HepG2 (cell line): ENCODE data around the gene H2AZ2. TPM values are rescaled to one million over a fixed set of nuclear protein-coding genes. Genes with fewer than 3 reads are reported as not detected.
"Not testable (repeated sequence)": the region's sequence is repeated elsewhere in the genome, so short reads cannot be mapped to it uniquely, and the experiment has no call there.

Experiments
- ATAC-seq: fragments of 200-7000 bp; cut with Tn5 transposase; 3 replicates; pipeline ENCODE4 v1.9.1; 2020; ENCODE audit warnings: mild to moderate bottlenecking, moderate library complexity
- BruUV-seq: library from RNA; stranded (reverse); fragments of 400-500 nt; replicated peaks from 2 replicates; lab custom pipeline; 2021; lab: Mats Ljungman, UMichigan
- CTCF ChIA-PET: fragments of 300-600 bp; formaldehyde crosslinking; extraction: SDS; loops from one replicate; lab custom pipeline; 2021; ENCODE audit warnings: low total read pairs, inconsistent platforms, low intra/inter-chr PET ratio; lab: Yijun Ruan, JAX
- POLR2A ChIA-PET: fragments of 350-600 bp; sonication (Branson Sonifier 250); formaldehyde crosslinking; loops from one replicate; lab custom pipeline; 2020; ENCODE audit warnings: antibody characterized with exemption, inconsistent platforms; lab: Yijun Ruan, JAX
- DNase-seq: peaks from one replicate; pipeline ENCODE4 v3.0.0-alpha.2; 2015; ENCODE audit warnings: low spot score
- FAIRE-seq: peaks from 3 replicates; lab custom pipeline; 2011; peaks lifted over from hg19 to GRCh38; lab: Jason Lieb, UNC
- H2AFZ ChIP-seq: one replicate; pipeline ENCODE4 v1.6.1; 2011; ENCODE audit warnings: low read length, inconsistent platforms
- H3K27ac ChIP-seq: fragments of 300-600 bp; 3 replicates; pipeline ENCODE4 v1.8.0; 2011; ENCODE audit warnings: mixed run types, mild to moderate bottlenecking, mixed read lengths, low read length, inconsistent platforms; ENCODE audit not compliant: insufficient read depth; ENCODE audit errors: extremely low read length
- H3K27me3 ChIP-seq, 2 experiments: fragments of 200-600 bp in 1 of 2; 2 replicates in 1 of 2; 3 replicates in 1 of 2; pipeline versions ENCODE4 v1.6.0 to v1.8.0; 2011; ENCODE audit warnings: low read length in 2 of 2, mild to moderate bottlenecking in 2 of 2, moderate library complexity in 2 of 2, inconsistent platforms in 1 of 2; ENCODE audit not compliant: insufficient read depth in 2 of 2, control insufficient read depth in 1 of 2
- H3K36me3 ChIP-seq, 2 experiments: fragments of 200-600 bp in 1 of 2; replicated peaks in 1 of 2; 2 replicates in 1 of 2; 3 replicates in 1 of 2; pipeline versions ENCODE4 v1.5.1 to v1.8.0; 2011; ENCODE audit warnings: low read length in 2 of 2, inconsistent platforms in 1 of 2; ENCODE audit not compliant: insufficient read depth in 2 of 2, control insufficient read depth in 1 of 2
- H3K4me1 ChIP-seq: 2 replicates; pipeline ENCODE4 v1.5.1; 2012; ENCODE audit warnings: low read length, inconsistent platforms; ENCODE audit not compliant: insufficient read depth
- H3K4me2 ChIP-seq: 2 replicates; pipeline ENCODE4 v1.6.0; 2011; ENCODE audit warnings: low read depth, low read length, inconsistent platforms
- H3K4me3 ChIP-seq, 3 experiments: fragments of 200-600 bp in 1 of 3; sonication (generic), shearing (Covaris generic) in 1 of 3; replicated peaks in 1 of 3; 2 replicates each; pipeline ENCODE4 v1.5.1; 2011 to 2016; ENCODE audit warnings: low read length in 3 of 3, inconsistent platforms in 2 of 3, low read depth in 2 of 3, mild to moderate bottlenecking in 2 of 3, control low read depth in 1 of 3, mixed read lengths in 1 of 3; ENCODE audit not compliant: insufficient read depth in 1 of 3
- H3K79me2 ChIP-seq: one replicate; pipeline ENCODE4 v1.6.1; 2011; ENCODE audit warnings: low read length, inconsistent platforms; ENCODE audit not compliant: insufficient read depth
- H3K9ac ChIP-seq: 2 replicates; pipeline ENCODE4 v1.6.0; 2011; ENCODE audit warnings: mild to moderate bottlenecking, low read depth, low read length, inconsistent platforms; ENCODE audit not compliant: insufficient read depth
- H3K9me3 ChIP-seq: 2 replicates; pipeline ENCODE4 v1.5.1; 2012; ENCODE audit warnings: mild to moderate bottlenecking, low read length
- H4K20me1 ChIP-seq: 2 replicates; pipeline ENCODE4 v1.6.0; 2011; ENCODE audit warnings: inconsistent platforms, mild to moderate bottlenecking, low read length, moderate library complexity; ENCODE audit not compliant: insufficient read depth
- CBX1 ChIP-seq: IDR thresholded peaks from one replicate; pipeline ENCODE4 v1.6.1; 2016; ENCODE audit warnings: antibody characterized with exemption, low read depth
- FOSL2 ChIP-seq: sonication (generic); formaldehyde crosslinking; IDR thresholded peaks from 2 replicates; pipeline ENCODE4 v1.4.0; 2020; ENCODE audit warnings: missing genetic modification reagents
- RARA ChIP-seq: IDR thresholded peaks from 2 replicates; pipeline ENCODE4 v1.6.1; 2016; ENCODE audit warnings: missing genetic modification reagents, missing compliant biosample characterization
- SKI ChIP-seq: fragments of 450-650 bp; IDR thresholded peaks from one replicate; pipeline ENCODE4 v1.6.1; 2018; ENCODE audit warnings: mild to moderate bottlenecking; ENCODE audit not compliant: partially characterized antibody
- ZFP1 ChIP-seq: IDR thresholded peaks from 2 replicates; pipeline ENCODE4 v1.6.1; 2016
- ZFP36L2 ChIP-seq: sonication (generic); formaldehyde crosslinking; IDR thresholded peaks from 2 replicates; pipeline ENCODE4 v1.4.0; 2020; ENCODE audit warnings: missing genetic modification reagents
- ZFP90 ChIP-seq: sonication (generic); formaldehyde crosslinking; IDR thresholded peaks from 2 replicates; pipeline ENCODE4 v1.8.0; 2022; ENCODE audit warnings: missing genetic modification reagents, mild to moderate bottlenecking, inconsistent platforms, borderline replicate concordance
- ZNF143 ChIP-seq: sonication (generic); formaldehyde crosslinking; IDR thresholded peaks from 2 replicates; pipeline ENCODE4 v1.4.0; 2020; ENCODE audit warnings: missing genetic modification reagents
- ZNF766 ChIP-seq: sonication (generic); formaldehyde crosslinking; IDR thresholded peaks from 2 replicates; pipeline ENCODE4 v1.5.0; 2020; ENCODE audit warnings: missing genetic modification reagents, borderline replicate concordance
- WGBS: methylation state at CpG from one replicate; pipeline ENCODE4 v1.1.6; 2017; ENCODE audit warnings: low lambda C conversion rate; 5-methylcytosine and 5-hydroxymethylcytosine counted together
- in situ Hi-C: cut with HindIII; loops from 2 replicates; pipeline ENCODE4 v1.10.0; 2017; ENCODE audit warnings: low pct_unique_long_range_greater_than_20kb; ENCODE audit not compliant: extremely low pct_ligation_motif_present
- intact Hi-C: fragments of 100-400 bp; cut with micrococcal nuclease; formaldehyde crosslinking; loops from one replicate; pipeline ENCODE4 v1.10.0; 2022; ENCODE audit not compliant: unreplicated experiment
- polyA plus RNA-seq, 8 experiments: library from polyadenylated mRNA; depleted of rRNA in 3 of 8; stranded (reverse) in 7 of 8; unstranded in 1 of 8; fragments of >200 nt; fragmentation: Illumina TruSeq in 4 of 8; extraction: Trizol in 4 of 8; gene quantifications; 2 replicates each; pipeline versions ENCODE4 v1.2.1 to v1.2.3, GENCODE V29; 2011 to 2016; ENCODE audit warnings: low read depth in 4 of 8, missing spikeins in 1 of 8, mixed read lengths in 1 of 8; ENCODE audit not compliant: insufficient read depth in 1 of 8
- total RNA-seq, 5 experiments: library from RNA; depleted of rRNA; stranded (reverse); fragments of >200 nt; fragmentation: Illumina TruSeq; extraction: Trizol; gene quantifications; 2 replicates each; pipeline ENCODE4 v1.2.3, GENCODE V29; 2016; ENCODE audit warnings: low read depth in 1 of 5
- TF ChIP-seq, protein P1 (sequence below): sonication (generic); formaldehyde crosslinking; IDR thresholded peaks from 2 replicates; pipeline ENCODE4 v1.8.1; 2023; ENCODE audit warnings: missing genetic modification reagents, mild to moderate bottlenecking, borderline replicate concordance
- TF ChIP-seq, protein P2 (sequence below): sonication (generic); formaldehyde crosslinking; IDR thresholded peaks from one replicate; pipeline ENCODE4 v1.5.1; 2020; ENCODE audit warnings: mild to moderate bottlenecking, missing genetic modification reagents; ENCODE audit errors: not compliant biosample characterization

H2AZ2 gene
- total and polyA plus RNA-seq, 2 of the 13 experiments (the other 11 are each of a cell fraction or from before 2014, with no cell fraction given) = 121 to 223 TPM

- H3K4me2 ChIP-seq, H3K9ac ChIP-seq, H2AFZ ChIP-seq, H3K79me2 ChIP-seq, CTCF ChIA-PET, DNase-seq, ATAC-seq, H3K9me3 ChIP-seq, H3K36me3 ChIP-seq, BruUV-seq, H3K4me1 ChIP-seq, H3K27ac ChIP-seq, H3K27me3 ChIP-seq, H4K20me1 ChIP-seq, H3K4me3 ChIP-seq, FAIRE-seq, intact Hi-C loops: not testable (repeated sequence)
- in situ Hi-C loops = loop anchor here (5.0 kb wide), 1 partner anchor 55 kb away; no protein-coding TSS in a partner anchor
- WGBS = 14% methylated on average over 4 of the region's 4 CpGs
- POLR2A ChIA-PET = interaction anchor here (0.7 kb wide), 1 partner anchor 15 kb away, joined by 3 read pairs; no protein-coding TSS in a partner anchor
- TF ChIP-seq FOSL2 (peak; percentile 62), RARA (CRISPR knock-in tag) (0 out of 2 replicates have a peak, but pooled peaks have one; percentile 11), SKI (peak; percentile 64)
Observed at GRCh38 chr7:44861949-44862348, 14.1 kb upstream of the H2AZ2 start.

- no peak overlapping the region for H2AFZ ChIP-seq
- H4K20me1 ChIP-seq = no peaks in the 10 kb centered on the region
- H3K9me3 ChIP-seq = no peaks in the 10 kb centered on the region
- intact Hi-C loops (no loop called here), in situ Hi-C loops (loop anchor here (10.0 kb wide), 1 partner anchor 277 kb away; no protein-coding TSS in a partner anchor)
- POLR2A ChIA-PET = no interaction called here
- H3K4me1 ChIP-seq = no peaks in the 10 kb centered on the region
- no peak overlapping the region for H3K9ac ChIP-seq
- no peak overlapping the region for H3K27ac ChIP-seq
- H3K36me3 ChIP-seq = no peaks in the 10 kb centered on the region
- no peak overlapping the region for H3K4me3 ChIP-seq
- FAIRE-seq (no peak), DNase-seq (no peak), ATAC-seq (no peak)
- no peak overlapping the region for H3K4me2 ChIP-seq
- no TSS peak for BruUV-seq
- WGBS = 51% methylated on average over 2 of the region's 2 CpGs
- H3K79me2 ChIP-seq = no peaks in the 10 kb centered on the region
- no peaks in the 10 kb centered on the region for H3K27me3 ChIP-seq
- CTCF ChIA-PET = interaction anchor here (1.8 to 2.4 kb wide), 2 partner anchors 62 to 277 kb away, joined by 4 to 10 read pairs; no protein-coding TSS in a partner anchor
- TF ChIP-seq, protein P1, sequence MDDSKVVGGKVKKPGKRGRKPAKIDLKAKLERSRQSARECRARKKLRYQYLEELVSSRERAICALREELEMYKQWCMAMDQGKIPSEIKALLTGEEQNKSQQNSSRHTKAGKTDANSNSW (CRISPR knock-in tag) = no peak
- TF ChIP-seq ZFP90 (CRISPR knock-in tag) (no peak), ZFP1 (CRISPR knock-in tag) (no peak), ZNF766 (CRISPR knock-in tag) (no peak), ZNF143 (CRISPR knock-in tag) (no peak), CBX1 (no peak), ZFP36L2 (no peak)
- TF ChIP-seq, protein P2, sequence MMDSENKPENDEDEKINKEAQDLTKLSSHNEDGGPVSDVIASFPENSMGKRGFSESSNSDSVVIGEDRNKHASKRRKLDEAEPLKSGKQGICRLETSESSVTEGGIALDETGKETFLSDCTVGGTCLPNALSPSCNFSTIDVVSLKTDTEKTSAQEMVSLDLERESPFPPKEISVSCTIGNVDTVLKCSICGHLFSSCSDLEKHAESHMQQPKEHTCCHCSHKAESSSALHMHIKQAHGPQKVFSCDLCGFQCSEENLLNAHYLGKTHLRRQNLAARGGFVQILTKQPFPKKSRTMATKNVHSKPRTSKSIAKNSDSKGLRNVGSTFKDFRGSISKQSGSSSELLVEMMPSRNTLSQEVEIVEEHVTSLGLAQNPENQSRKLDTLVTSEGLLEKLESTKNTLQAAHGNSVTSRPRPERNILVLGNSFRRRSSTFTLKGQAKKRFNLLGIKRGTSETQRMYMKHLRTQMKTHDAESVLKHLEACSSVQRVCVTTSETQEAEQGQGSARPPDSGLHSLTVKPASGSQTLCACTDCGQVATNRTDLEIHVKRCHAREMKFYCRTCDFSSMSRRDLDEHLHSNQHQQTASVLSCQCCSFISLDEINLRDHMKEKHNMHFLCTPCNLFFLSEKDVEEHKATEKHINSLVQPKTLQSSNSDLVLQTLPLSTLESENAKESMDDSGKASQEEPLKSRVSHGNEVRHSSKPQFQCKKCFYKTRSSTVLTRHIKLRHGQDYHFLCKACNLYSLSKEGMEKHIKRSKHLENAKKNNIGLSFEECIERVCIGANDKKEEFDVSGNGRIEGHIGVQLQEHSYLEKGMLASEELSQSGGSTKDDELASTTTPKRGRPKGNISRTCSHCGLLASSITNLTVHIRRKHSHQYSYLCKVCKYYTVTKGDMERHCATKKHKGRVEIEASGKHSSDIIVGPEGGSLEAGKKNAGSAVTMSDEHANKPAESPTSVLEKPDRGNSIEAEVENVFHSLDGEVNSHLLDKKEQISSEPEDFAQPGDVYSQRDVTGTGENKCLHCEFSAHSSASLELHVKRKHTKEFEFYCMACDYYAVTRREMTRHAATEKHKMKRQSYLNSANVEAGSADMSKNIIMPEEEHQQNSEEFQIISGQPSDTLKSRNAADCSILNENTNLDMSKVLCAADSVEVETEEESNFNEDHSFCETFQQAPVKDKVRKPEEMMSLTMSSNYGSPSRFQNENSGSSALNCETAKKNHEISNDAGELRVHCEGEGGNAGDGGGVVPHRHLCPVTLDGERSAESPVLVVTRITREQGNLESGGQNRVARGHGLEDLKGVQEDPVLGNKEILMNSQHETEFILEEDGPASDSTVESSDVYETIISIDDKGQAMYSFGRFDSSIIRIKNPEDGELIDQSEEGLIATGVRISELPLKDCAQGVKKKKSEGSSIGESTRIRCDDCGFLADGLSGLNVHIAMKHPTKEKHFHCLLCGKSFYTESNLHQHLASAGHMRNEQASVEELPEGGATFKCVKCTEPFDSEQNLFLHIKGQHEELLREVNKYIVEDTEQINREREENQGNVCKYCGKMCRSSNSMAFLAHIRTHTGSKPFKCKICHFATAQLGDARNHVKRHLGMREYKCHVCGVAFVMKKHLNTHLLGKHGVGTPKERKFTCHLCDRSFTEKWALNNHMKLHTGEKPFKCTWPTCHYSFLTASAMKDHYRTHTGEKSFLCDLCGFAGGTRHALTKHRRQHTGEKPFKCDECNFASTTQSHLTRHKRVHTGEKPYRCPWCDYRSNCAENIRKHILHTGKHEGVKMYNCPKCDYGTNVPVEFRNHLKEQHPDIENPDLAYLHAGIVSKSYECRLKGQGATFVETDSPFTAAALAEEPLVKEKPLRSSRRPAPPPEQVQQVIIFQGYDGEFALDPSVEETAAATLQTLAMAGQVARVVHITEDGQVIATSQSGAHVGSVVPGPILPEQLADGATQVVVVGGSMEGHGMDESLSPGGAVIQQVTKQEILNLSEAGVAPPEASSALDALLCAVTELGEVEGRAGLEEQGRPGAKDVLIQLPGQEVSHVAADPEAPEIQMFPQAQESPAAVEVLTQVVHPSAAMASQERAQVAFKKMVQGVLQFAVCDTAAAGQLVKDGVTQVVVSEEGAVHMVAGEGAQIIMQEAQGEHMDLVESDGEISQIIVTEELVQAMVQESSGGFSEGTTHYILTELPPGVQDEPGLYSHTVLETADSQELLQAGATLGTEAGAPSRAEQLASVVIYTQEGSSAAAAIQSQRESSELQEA (CRISPR knock-in tag) = no peak
Observed at GRCh38 chr7:44858161-44858560, 10.3 kb upstream of the H2AZ2 start.
